Keratinocyte (primary cell): ENCODE results near the gene AFMID. TPM values are rescaled to one million over a fixed set of nuclear protein-coding genes. Genes with fewer than 3 reads are reported as not detected.

Experiments used
- DNase-seq: peaks from one replicate; pipeline ENCODE4 v3.0.0-alpha.2; 2011; ENCODE audit warnings: low read depth, missing footprints, low spot score
- FAIRE-seq: peaks from 2 replicates; lab custom pipeline; 2011; peaks lifted over from hg19 to GRCh38; lab: Jason Lieb, UNC
- H2AFZ ChIP-seq: 2 replicates; pipeline ENCODE4 v1.6.0; 2012; ENCODE audit warnings: low read length, control low read depth, inconsistent platforms; ENCODE audit not compliant: control insufficient read depth
- H3K27ac ChIP-seq: 2 replicates; pipeline ENCODE4 v1.5.1; 2011; ENCODE audit warnings: low read length; ENCODE audit not compliant: control insufficient read depth, insufficient read depth
- H3K27me3 ChIP-seq: 3 replicates; pipeline ENCODE4 v1.6.0; 2011; ENCODE audit warnings: low read length; ENCODE audit not compliant: control insufficient read depth, insufficient read depth; ENCODE audit errors: extremely low read depth
- H3K36me3 ChIP-seq, 2 experiments: 2 replicates in 1 of 2; 3 replicates in 1 of 2; pipeline ENCODE4 v1.5.1; 2011; ENCODE audit warnings: low read length in 2 of 2, mild to moderate bottlenecking in 1 of 2; ENCODE audit not compliant: control insufficient read depth in 2 of 2, insufficient read depth in 2 of 2; ENCODE audit errors: extremely low read depth in 1 of 2
- H3K4me1 ChIP-seq: 3 replicates; pipeline ENCODE4 v1.5.1; 2011; ENCODE audit warnings: low read length; ENCODE audit not compliant: control insufficient read depth, insufficient read depth; ENCODE audit errors: extremely low read depth
- H3K4me2 ChIP-seq: 3 replicates; pipeline ENCODE4 v1.6.0; 2011; ENCODE audit warnings: low read depth, low read length; ENCODE audit not compliant: control insufficient read depth, insufficient read depth; ENCODE audit errors: extremely low read depth
- H3K4me3 ChIP-seq, 3 experiments: fragments of 200-600 bp in 1 of 3; sonication (generic) in 1 of 3; 2 replicates in 2 of 3; 3 replicates in 1 of 3; pipeline ENCODE4 v1.5.1; 2011 to 2016; ENCODE audit warnings: low read length in 3 of 3, mild to moderate bottlenecking in 3 of 3, control low read depth in 2 of 3, inconsistent platforms in 1 of 3, low read depth in 1 of 3, mixed read lengths in 1 of 3, mixed run types in 1 of 3, moderate library complexity in 1 of 3; ENCODE audit not compliant: control insufficient read depth in 2 of 3, insufficient read depth in 2 of 3; ENCODE audit errors: extremely low read depth in 1 of 3
- H3K79me2 ChIP-seq: 2 replicates; pipeline ENCODE4 v1.6.0; 2012; ENCODE audit warnings: low read length; ENCODE audit not compliant: control insufficient read depth, insufficient read depth
- H3K9ac ChIP-seq: 3 replicates; pipeline ENCODE4 v1.6.0; 2011; ENCODE audit warnings: low read length; ENCODE audit not compliant: control insufficient read depth, insufficient read depth; ENCODE audit errors: extremely low read depth
- H3K9me1 ChIP-seq: 3 replicates; pipeline ENCODE4 v1.6.0; 2011; ENCODE audit warnings: low read length; ENCODE audit not compliant: control insufficient read depth, insufficient read depth; ENCODE audit errors: extremely low read depth
- H3K9me3 ChIP-seq: 2 replicates; pipeline ENCODE4 v1.5.1; 2012; ENCODE audit warnings: low read depth, low read length; ENCODE audit not compliant: control insufficient read depth
- H4K20me1 ChIP-seq: 3 replicates; pipeline ENCODE4 v1.6.0; 2011; ENCODE audit warnings: low read length; ENCODE audit not compliant: control insufficient read depth, insufficient read depth; ENCODE audit errors: extremely low read depth
- CTCF ChIP-seq, 3 experiments: IDR thresholded peaks in 1 of 3; conservative IDR thresholded peaks in 1 of 3; optimal IDR thresholded peaks in 1 of 3; 2 replicates in 2 of 3; 3 replicates in 1 of 3; pipeline versions ENCODE3 to v1.5.1; 2011; ENCODE audit warnings: low read length in 3 of 3, mild to moderate bottlenecking in 3 of 3, moderate library complexity in 2 of 3, control low read depth in 1 of 3, inconsistent platforms in 1 of 3; ENCODE audit not compliant: insufficient read depth in 2 of 3; ENCODE audit errors: extremely low read depth in 1 of 3
- EZH2 ChIP-seq: IDR thresholded peaks from one replicate; pipeline ENCODE4 v1.6.1; 2012; ENCODE audit warnings: inconsistent platforms, mild to moderate bottlenecking, low read length, moderate library complexity
- dilution Hi-C: fragments of 300-500 bp; cut with MboI; formaldehyde crosslinking; loops from one replicate; pipeline ENCODE4 v1.7.0; 2020; ENCODE audit warnings: low sequenced_read_pairs; ENCODE audit not compliant: extremely low pct_ligation_motif_present
- polyA plus RNA-seq, 5 experiments: library from polyadenylated mRNA; depleted of rRNA in 3 of 5; stranded (reverse) in 3 of 5; stranded (forward) in 1 of 5; unstranded in 1 of 5; fragments of >200 nt; gene quantifications; 1 replicate in 1 of 5; 2 replicates in 3 of 5; 3 replicates in 1 of 5; pipeline versions ENCODE4 v1.2.1 to v1.2.3, GENCODE V29; 2011 to 2012; ENCODE audit warnings: missing spikeins in 2 of 5, low read depth in 1 of 5, low replicate concordance in 1 of 5

The AFMID gene
- polyA plus RNA-seq, 1 donor (not counting 4 experiments of a cell fraction or from before 2014, with no cell fraction given) = 21.6 TPM

GRCh38 chr17:78146471-78146869 lies 40.7 kb upstream of the AFMID start:
- Histone ChIP-seq H3K4me3 (no peak overlapping the region), H3K4me1 (peaks cover 38% of the 10 kb centered on the region), H3K9me1 (no peaks in the 10 kb centered on the region), H3K27me3 (peaks cover 8% of the 10 kb centered on the region), H3K36me3 (no peaks in the 10 kb centered on the region), H3K79me2 (no peaks in the 10 kb centered on the region), H3K27ac (no peak overlapping the region), H4K20me1 (no peaks in the 10 kb centered on the region), H3K9me3 (no peaks in the 10 kb centered on the region), H3K4me2 (no peak overlapping the region), H3K9ac (no peak overlapping the region), H2AFZ (no peak overlapping the region)
- DNase-seq (no peak), FAIRE-seq (no peak)
- no peak for TF ChIP-seq EZH2
- TF ChIP-seq CTCF (optimal IDR thresholded peaks at IDR 0.05 in 1 of 3, IDR thresholded peaks at IDR 0.05 in 1 of 3, conservative IDR thresholded peaks at IDR 0.05 in 1 of 3; ENCODE audit: extremely low read depth in 1 of 3, insufficient read depth in 2 of 3, low read length in 3 of 3) = no peak
- dilution Hi-C loops = no loop called here

GRCh38 chr17:78146881-78147280 lies 40.3 kb upstream of the AFMID start:
- no peak for FAIRE-seq
- peaks cover 8% of the 10 kb centered on the region for H3K27me3 ChIP-seq
- no peaks in the 10 kb centered on the region for H3K9me3 ChIP-seq
- no peak overlapping the region for H3K27ac ChIP-seq
- no peak for DNase-seq
- dilution Hi-C loops = no loop called here
- TF ChIP-seq CTCF (optimal IDR thresholded peaks at IDR 0.05 in 1 of 3, IDR thresholded peaks at IDR 0.05 in 1 of 3, conservative IDR thresholded peaks at IDR 0.05 in 1 of 3; ENCODE audit: extremely low read depth in 1 of 3, insufficient read depth in 2 of 3, low read length in 3 of 3) = no peak
- no peak for TF ChIP-seq EZH2
- no peak overlapping the region for H2AFZ ChIP-seq
- no peak overlapping the region for H3K4me3 ChIP-seq
- no peak overlapping the region for H3K4me2 ChIP-seq
- peaks cover 38% of the 10 kb centered on the region for H3K4me1 ChIP-seq
- H3K79me2 ChIP-seq = no peaks in the 10 kb centered on the region
- H3K9ac ChIP-seq = no peak overlapping the region
- no peaks in the 10 kb centered on the region for H3K9me1 ChIP-seq
- no peaks in the 10 kb centered on the region for H3K36me3 ChIP-seq
- H4K20me1 ChIP-seq = no peaks in the 10 kb centered on the region
